Umbilical cord (tissue), 2 donors: ENCODE data around the gene HFM1. TPM values are rescaled to one million over a fixed set of nuclear protein-coding genes. Genes with fewer than 3 reads are reported as not detected.

Source experiments
- DNase-seq: peaks from one replicate; pipeline ENCODE4 v3.0.0-alpha.2; 2015; ENCODE audit warnings: low spot score
- total RNA-seq: library from RNA; depleted of rRNA; stranded (reverse); fragments of >200 nt; gene quantifications from one replicate; pipeline ENCODE4 v1.2.3, GENCODE V29; 2014; ENCODE audit warnings: low replicate concordance; ENCODE audit not compliant: insufficient read depth

Gene HFM1
- total RNA-seq, 1 donor from 2014 or later: 1.7 TPM

DNA sequence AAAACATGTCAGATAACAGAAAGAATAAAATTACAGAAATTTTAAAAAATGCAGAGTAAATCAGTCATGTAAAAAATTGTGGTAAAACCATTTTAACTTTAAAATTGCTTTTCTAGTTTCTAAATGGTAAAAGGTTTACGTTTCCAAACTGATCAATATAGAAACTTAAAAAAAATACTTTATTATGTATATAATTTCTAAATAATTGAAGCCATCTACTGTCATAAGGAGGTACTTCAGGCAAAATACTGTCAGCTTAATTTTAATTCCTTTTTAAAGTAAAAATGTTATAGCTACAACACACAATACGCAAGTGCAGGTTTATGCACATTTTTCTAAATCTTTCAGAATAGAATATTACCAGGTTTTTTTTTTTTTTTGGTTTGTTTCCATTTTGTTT, 159.9 kb downstream of the HFM1 start:
- no peak for DNase-seq

GRCh38 chr1:91243171-91243570, 161.5 kb downstream of the HFM1 start:
- no peak for DNase-seq

DNA sequence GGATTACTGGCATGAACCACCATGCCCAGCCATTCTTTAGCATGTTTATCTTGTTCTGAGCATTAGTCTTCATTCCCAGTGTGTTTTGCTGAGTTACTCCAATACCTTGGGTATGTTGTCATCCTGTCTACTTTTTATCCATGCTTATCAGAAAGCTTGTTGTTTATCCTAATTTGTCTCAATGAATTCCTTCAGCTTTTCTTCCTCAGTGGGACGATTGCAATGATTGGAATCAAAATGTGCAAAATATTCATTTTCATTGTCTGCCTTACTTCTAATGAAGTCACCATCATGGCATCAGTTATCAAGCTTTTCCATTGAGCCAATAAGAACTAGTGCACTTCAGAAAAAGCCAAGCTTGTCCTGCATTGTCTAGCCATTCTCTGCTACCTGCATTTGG, 170.5 kb downstream of the HFM1 start:
- no peak for DNase-seq

GRCh38 chr1:91226741-91227140, 177.9 kb downstream of the HFM1 start:
- DNase-seq: no peak

- DNase-seq: no peak
Measured at GRCh38 chr1:91224878-91225277, 179.8 kb downstream of the HFM1 start.

- DNase-seq: no peak
Measured at GRCh38 chr1:91221017-91221416, 183.6 kb downstream of the HFM1 start.

- no peak for DNase-seq
Measured at GRCh38 chr1:91217911-91218310, 186.7 kb downstream of the HFM1 start.

Other genes with a start within 250 kb of the HFM1 start
- gene CDC7, start 96.0 kb upstream of the HFM1 start, total RNA-seq: 2.4 TPM